ENCODE results near the gene TASOR2. TPM values are rescaled to one million over a fixed set of nuclear protein-coding genes. Genes with fewer than 3 reads are reported as not detected.

Gene TASOR2
- polyA plus RNA-seq, 1 donor from 2014 or later: 28.6 TPM

GRCh38 chr10:5697342-5697741 lies 12.7 kb downstream of the TASOR2 start:
- no peaks in the 10 kb centered on the region for H3K27me3 ChIP-seq (ENCODE audit: insufficient read depth, low read depth, low read length)
- no peak overlapping the region for H3K9ac ChIP-seq (ENCODE audit: low read length)
- H3K79me2 ChIP-seq (replicated peaks; ENCODE audit: insufficient read depth, low read length): peaks cover 4% of the 10 kb centered on the region
- H3K27ac ChIP-seq (ENCODE audit: low read length): no peak overlapping the region
- H3K4me3 ChIP-seq (ENCODE audit: low read length): no peak overlapping the region
- no peaks in the 10 kb centered on the region for H3K9me2 ChIP-seq (ENCODE audit: insufficient read depth, low read length)
- H3K36me3 ChIP-seq (ENCODE audit: insufficient read depth, low read length): no peaks in the 10 kb centered on the region
- H4K20me1 ChIP-seq (ENCODE audit: insufficient read depth): no peaks in the 10 kb centered on the region
- TF ChIP-seq POLR2AphosphoS5 (IDR thresholded peaks at IDR 0.05) (no peak), TAF1 (IDR thresholded peaks at IDR 0.05; ENCODE audit: low read depth) (no peak), SMC3 (conservative IDR thresholded peaks at IDR 0.05; ENCODE audit: poor library complexity) (no peak), RAD21 (conservative IDR thresholded peaks at IDR 0.05) (no peak), MXI1 (conservative IDR thresholded peaks at IDR 0.05; ENCODE audit: poor library complexity, severe bottlenecking) (no peak), EZH2 (IDR thresholded peaks at IDR 0.05; ENCODE audit: borderline replicate concordance, insufficient read depth, low read length, poor library complexity, severe bottlenecking) (no peak), EP300 (conservative IDR thresholded peaks at IDR 0.05; ENCODE audit: poor library complexity, severe bottlenecking) (no peak), REST (IDR thresholded peaks at IDR 0.05; ENCODE audit: borderline replicate concordance) (no peak), CTCF (IDR thresholded peaks at IDR 0.05; ENCODE audit: poor library complexity, severe bottlenecking) (no peak)
- H3K4me2 ChIP-seq (ENCODE audit: low read length): no peak overlapping the region
- no peak overlapping the region for H2AFZ ChIP-seq (ENCODE audit: low read depth, low read length)
- no peaks in the 10 kb centered on the region for H3F3A ChIP-seq (ENCODE audit: insufficient read depth, low read length, poor library complexity, severe bottlenecking)
- H3K9me3 ChIP-seq (ENCODE audit: low read length): no peaks in the 10 kb centered on the region

- Histone ChIP-seq H3K79me2 (replicated peaks; ENCODE audit: insufficient read depth, low read length) (peaks cover 4% of the 10 kb centered on the region), H4K20me1 (ENCODE audit: insufficient read depth) (no peaks in the 10 kb centered on the region)
These were observed 13.4 kb downstream of the TASOR2 start for GRCh38 chr10:5698062-5698461.

GRCh38 chr10:5708356-5708755 lies 23.7 kb downstream of the TASOR2 start:
- peaks cover 10% of the 10 kb centered on the region for H3K79me2 ChIP-seq (replicated peaks; ENCODE audit: insufficient read depth, low read length)

More at GRCh38 chr10:5698062-5698461, 13.4 kb downstream of the TASOR2 start:
- H3K4me3 ChIP-seq (ENCODE audit: low read length): no peak overlapping the region
- H3F3A ChIP-seq (ENCODE audit: insufficient read depth, low read length, poor library complexity, severe bottlenecking): no peaks in the 10 kb centered on the region
- H3K36me3 ChIP-seq (ENCODE audit: insufficient read depth, low read length): no peaks in the 10 kb centered on the region
- H3K27ac ChIP-seq (ENCODE audit: low read length): no peak overlapping the region
- H3K4me2 ChIP-seq (ENCODE audit: low read length): no peak overlapping the region
- no peak for TF ChIP-seq TAF1 (IDR thresholded peaks at IDR 0.05; ENCODE audit: low read depth)
- H3K9me3 ChIP-seq (ENCODE audit: low read length): no peaks in the 10 kb centered on the region
- H3K9ac ChIP-seq (ENCODE audit: low read length): no peak overlapping the region
- no peaks in the 10 kb centered on the region for H3K9me2 ChIP-seq (ENCODE audit: insufficient read depth, low read length)
- H2AFZ ChIP-seq (ENCODE audit: low read depth, low read length): no peak overlapping the region
- H3K27me3 ChIP-seq (ENCODE audit: insufficient read depth, low read depth, low read length): no peaks in the 10 kb centered on the region

More at GRCh38 chr10:5708356-5708755, 23.7 kb downstream of the TASOR2 start:
- Histone ChIP-seq H2AFZ (ENCODE audit: low read depth, low read length) (no peak overlapping the region), H3K36me3 (ENCODE audit: insufficient read depth, low read length) (no peaks in the 10 kb centered on the region), H4K20me1 (ENCODE audit: insufficient read depth) (no peaks in the 10 kb centered on the region), H3K27me3 (ENCODE audit: insufficient read depth, low read depth, low read length) (no peaks in the 10 kb centered on the region), H3K9me3 (ENCODE audit: low read length) (no peaks in the 10 kb centered on the region), H3K27ac (ENCODE audit: low read length) (no peak overlapping the region), H3F3A (ENCODE audit: insufficient read depth, low read length, poor library complexity, severe bottlenecking) (no peaks in the 10 kb centered on the region), H3K4me2 (ENCODE audit: low read length) (no peak overlapping the region), H3K9ac (ENCODE audit: low read length) (no peak overlapping the region), H3K4me3 (ENCODE audit: low read length) (no peak overlapping the region), H3K9me2 (ENCODE audit: insufficient read depth, low read length) (no peaks in the 10 kb centered on the region)
- no peak for TF ChIP-seq MXI1 (conservative IDR thresholded peaks at IDR 0.05; ENCODE audit: poor library complexity, severe bottlenecking)
- no peak for TF ChIP-seq RAD21 (conservative IDR thresholded peaks at IDR 0.05)
- no peak for TF ChIP-seq EZH2 (IDR thresholded peaks at IDR 0.05; ENCODE audit: borderline replicate concordance, insufficient read depth, low read length, poor library complexity, severe bottlenecking)
- TF ChIP-seq CTCF (IDR thresholded peaks at IDR 0.05; ENCODE audit: poor library complexity, severe bottlenecking): no peak
- TF ChIP-seq POLR2AphosphoS5 (IDR thresholded peaks at IDR 0.05): no peak
- no peak for TF ChIP-seq TAF1 (IDR thresholded peaks at IDR 0.05; ENCODE audit: low read depth)
- no peak for TF ChIP-seq REST (IDR thresholded peaks at IDR 0.05; ENCODE audit: borderline replicate concordance)
- TF ChIP-seq EP300 (conservative IDR thresholded peaks at IDR 0.05; ENCODE audit: poor library complexity, severe bottlenecking): no peak
- TF ChIP-seq SMC3 (conservative IDR thresholded peaks at IDR 0.05; ENCODE audit: poor library complexity): no peak
